HepG2 (cell line): Measurements from ENCODE around the gene EIF3L.

Experiments
- CREB1 ChIP-seq, 2 experiments: fragments of 450-650 bp in 1 of 2; IDR thresholded peaks; 2 replicates each; pipeline ENCODE4 v1.6.1; 2016 to 2017; ENCODE audit warnings: control low read depth in 1 of 2, mild to moderate bottlenecking in 1 of 2, missing compliant biosample characterization in 1 of 2, missing genetic modification characterization in 1 of 2
- REST ChIP-seq, 2 experiments: IDR thresholded peaks; 2 replicates each; pipeline ENCODE4 v1.6.1; 2011 to 2012; ENCODE audit warnings: low read length in 2 of 2, borderline replicate concordance in 1 of 2, low read depth in 1 of 2, mild to moderate bottlenecking in 1 of 2, moderate library complexity in 1 of 2

GRCh38 chr22:37917874-37918548 is 68.8 kb downstream of the EIF3L start:
- no peak for TF ChIP-seq CREB1 (IDR thresholded peaks at IDR 0.05)
- no peak for TF ChIP-seq CREB1 (CRISPR knock-in tag; IDR thresholded peaks at IDR 0.05)
- TF ChIP-seq REST (IDR thresholded peaks at IDR 0.05; ENCODE audit: borderline replicate concordance in 1 of 2, low read depth in 1 of 2, low read length in 2 of 2) = no peak
